SK-N-MC (cell line): ENCODE results near the gene SAMD5.
A peak's percentile ranks its signal among the peaks of the same experiment; 100 is the strongest.

Experiments used
- DNase-seq: peaks from one replicate; pipeline ENCODE4 v3.0.0-alpha.2; 2011; ENCODE audit warnings: low read depth, low spot score
- H3K27ac ChIP-seq: fragments of 200-600 bp; sonication (generic); 2 replicates; pipeline ENCODE4 v1.5.1; 2016; ENCODE audit warnings: mixed run types
- H3K36me3 ChIP-seq: fragments of 200-600 bp; sonication (generic); 2 replicates; pipeline ENCODE4 v1.6.1; 2017; ENCODE audit warnings: antibody characterized with exemption, low read length, mixed read lengths; ENCODE audit not compliant: insufficient read depth
- H3K4me3 ChIP-seq: fragments of 200-600 bp; sonication (generic); 2 replicates; pipeline ENCODE4 v1.5.1; 2016
- H3K9ac ChIP-seq: fragments of 200-600 bp; sonication (generic); 2 replicates; pipeline ENCODE4 v1.8.0; 2017; ENCODE audit warnings: mixed run types, mixed read lengths; ENCODE audit not compliant: insufficient read length
- H3K9me3 ChIP-seq: fragments of 200-600 bp; sonication (generic); 2 replicates; pipeline ENCODE4 v1.6.1; 2017; ENCODE audit warnings: low read depth, mild to moderate bottlenecking, antibody characterized with exemption, low read length, moderate library complexity, mixed read lengths
- EZH2 ChIP-seq: fragments of 200-600 bp; sonication (generic); IDR thresholded peaks from one replicate; pipeline ENCODE4 v1.6.1; 2017; ENCODE audit warnings: antibody characterized with exemption
- FOXP2 ChIP-seq: optimal IDR thresholded peaks from 2 replicates; pipeline ENCODE3; 2011; ENCODE audit warnings: mild to moderate bottlenecking, moderate library complexity; ENCODE audit not compliant: insufficient read depth; ENCODE audit errors: extremely low read length, control extremely low read depth
- POLR2AphosphoS5 ChIP-seq: IDR thresholded peaks from 2 replicates; pipeline ENCODE4 v1.6.1; 2012; ENCODE audit warnings: mild to moderate bottlenecking, low read depth, low read length, borderline replicate concordance

The SAMD5 gene

DNA sequence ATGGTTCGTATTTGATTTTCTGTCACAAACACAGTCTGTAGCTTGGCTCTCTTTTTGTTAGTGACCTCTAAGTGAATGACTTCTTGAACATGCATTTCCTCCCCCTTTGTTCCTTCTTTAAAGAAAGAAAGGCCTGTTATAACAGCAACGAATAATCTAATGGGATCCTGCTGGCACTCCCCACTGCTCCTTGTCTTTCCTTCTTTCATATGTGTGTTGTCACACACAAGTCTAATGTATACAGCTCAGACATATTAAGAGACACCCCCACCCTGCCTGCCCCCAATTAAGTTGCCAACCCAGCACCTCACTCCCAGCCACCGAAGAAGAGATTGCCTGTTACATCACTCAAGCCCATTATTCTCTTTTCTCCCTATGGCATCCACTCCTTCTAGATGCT, 4.9 kb upstream of the SAMD5 start:
- Histone ChIP-seq H3K27ac (no peak overlapping the region), H3K9ac (no peak overlapping the region), H3K9me3 (no peaks in the 10 kb centered on the region), H3K36me3 (no peaks in the 10 kb centered on the region), H3K4me3 (no peak overlapping the region)
- DNase-seq = no peak
- TF ChIP-seq EZH2 (no peak), POLR2AphosphoS5 (no peak), FOXP2 (no peak)

DNA sequence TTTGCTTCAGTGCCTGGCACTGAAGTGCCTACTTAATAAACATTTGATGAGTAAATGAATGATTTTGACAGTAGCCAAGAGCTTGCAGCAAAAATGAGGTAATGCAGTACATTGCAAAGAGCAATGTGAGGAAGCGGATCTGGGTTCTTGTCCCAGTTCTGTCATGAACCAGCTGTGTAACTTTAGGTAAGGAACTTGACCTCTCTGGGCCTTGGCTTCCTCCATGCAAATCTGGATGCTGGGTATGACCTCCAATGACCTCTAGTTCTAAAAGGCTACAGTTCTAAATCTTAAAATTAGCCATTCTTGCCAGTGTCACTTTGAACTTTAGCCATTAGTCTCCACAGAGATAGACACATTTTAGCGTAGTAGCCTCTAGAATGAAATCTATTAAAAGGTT, 3.6 kb upstream of the SAMD5 start:
- Histone ChIP-seq H3K9me3 (no peaks in the 10 kb centered on the region), H3K9ac (no peak overlapping the region), H3K4me3 (no peak overlapping the region), H3K36me3 (no peaks in the 10 kb centered on the region), H3K27ac (no peak overlapping the region)
- DNase-seq = no peak
- TF ChIP-seq POLR2AphosphoS5 (no peak), EZH2 (no peak), FOXP2 (no peak)

GRCh38 chr6:147506704-147507114, 1.8 kb upstream of the SAMD5 start:
- peak; percentile 20 for DNase-seq
- no peaks in the 10 kb centered on the region for H3K9me3 ChIP-seq
- no peaks in the 10 kb centered on the region for H3K36me3 ChIP-seq
- TF ChIP-seq FOXP2 (no peak), EZH2 (no peak), POLR2AphosphoS5 (no peak)
- H3K4me3 ChIP-seq = peak overlapping the region; percentile 98
- no peak overlapping the region for H3K27ac ChIP-seq
- H3K9ac ChIP-seq = no peak overlapping the region

DNA sequence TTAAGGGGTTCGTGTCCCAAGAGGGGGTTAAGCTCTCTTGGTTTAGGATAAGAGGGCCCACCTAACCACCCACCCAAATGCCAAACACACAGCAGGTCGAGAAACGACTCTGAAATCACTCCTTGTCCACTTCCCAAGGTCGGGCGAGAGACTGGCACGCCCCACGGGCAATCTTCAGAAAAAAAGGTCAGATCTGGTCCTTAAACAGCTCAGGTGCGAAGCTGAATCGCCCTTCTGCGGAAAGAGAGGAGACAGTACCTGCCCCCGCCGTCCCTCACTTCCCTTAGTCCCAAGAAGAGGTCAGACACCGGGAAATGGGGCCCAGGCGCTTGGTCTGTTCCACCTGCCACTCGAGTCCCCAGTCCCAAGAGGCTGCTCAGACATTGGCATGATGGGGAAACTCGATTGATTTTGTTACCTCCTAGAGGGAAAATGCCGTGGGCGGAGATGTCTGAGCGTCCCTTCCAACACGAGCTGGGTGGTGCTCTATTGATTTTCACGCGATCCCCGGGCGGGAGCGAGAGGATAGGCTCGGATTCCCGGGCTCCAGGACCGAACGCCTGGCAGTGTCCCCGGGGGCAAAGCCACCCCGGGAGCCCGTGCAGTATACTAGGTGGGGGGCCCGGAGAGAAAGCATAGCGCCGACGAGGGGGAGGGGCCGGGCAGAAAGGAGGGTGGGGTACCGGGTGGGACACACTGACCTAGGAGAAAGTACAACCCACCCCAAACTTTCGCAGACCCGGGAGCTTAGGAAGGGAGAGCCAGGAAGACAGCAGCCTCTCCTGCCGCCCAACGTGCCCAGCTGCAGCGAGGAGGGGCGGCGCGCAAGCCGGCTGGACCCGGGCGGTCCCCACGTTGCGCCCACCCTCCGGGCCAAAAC, 1.1 kb upstream of the SAMD5 start:
- H3K27ac ChIP-seq = no peak overlapping the region
- H3K9me3 ChIP-seq = no peaks in the 10 kb centered on the region
- H3K9ac ChIP-seq = peak overlapping the region; percentile 52
- peak overlapping the region; percentile 98 for H3K4me3 ChIP-seq
- TF ChIP-seq FOXP2 (no peak), EZH2 (no peak), POLR2AphosphoS5 (no peak)
- no peak for DNase-seq
- H3K36me3 ChIP-seq = no peaks in the 10 kb centered on the region

DNA sequence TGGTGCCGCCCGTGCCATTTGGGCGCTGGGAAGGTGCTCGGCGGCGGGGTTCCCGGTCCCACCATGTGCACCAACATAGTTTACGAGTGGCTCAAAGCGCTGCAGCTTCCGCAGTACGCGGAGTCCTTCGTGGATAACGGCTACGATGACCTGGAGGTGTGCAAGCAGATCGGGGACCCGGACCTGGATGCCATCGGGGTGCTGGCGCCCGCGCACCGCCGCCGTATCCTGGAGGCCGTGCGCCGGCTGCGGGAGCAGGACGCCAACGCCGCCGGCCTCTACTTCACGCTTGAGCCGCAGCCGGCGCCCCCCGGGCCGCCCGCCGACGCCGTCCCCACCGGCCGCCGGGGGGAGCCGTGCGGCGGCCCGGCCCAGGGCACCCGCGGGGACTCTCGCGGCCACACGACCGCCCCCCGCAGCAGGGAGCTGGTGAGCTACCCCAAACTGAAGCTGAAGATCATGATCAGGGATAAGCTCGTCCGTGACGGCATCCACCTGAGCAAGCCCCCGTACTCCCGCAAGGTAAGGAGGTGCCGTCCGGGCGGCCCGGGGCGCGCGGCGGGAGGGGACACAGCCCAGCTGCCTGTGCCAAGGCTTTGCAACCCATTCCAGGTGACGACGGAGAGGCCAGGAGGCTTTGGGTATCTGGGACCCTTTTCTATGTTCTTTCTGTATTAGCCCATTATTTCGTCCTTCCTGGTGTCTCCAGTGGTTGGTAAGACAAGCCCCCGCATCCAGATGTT, 547 bp downstream of the SAMD5 start:
- no peak overlapping the region for H3K27ac ChIP-seq
- TF ChIP-seq FOXP2 = no peak
- TF ChIP-seq POLR2AphosphoS5 = no peak
- no peak for TF ChIP-seq EZH2

DNA sequence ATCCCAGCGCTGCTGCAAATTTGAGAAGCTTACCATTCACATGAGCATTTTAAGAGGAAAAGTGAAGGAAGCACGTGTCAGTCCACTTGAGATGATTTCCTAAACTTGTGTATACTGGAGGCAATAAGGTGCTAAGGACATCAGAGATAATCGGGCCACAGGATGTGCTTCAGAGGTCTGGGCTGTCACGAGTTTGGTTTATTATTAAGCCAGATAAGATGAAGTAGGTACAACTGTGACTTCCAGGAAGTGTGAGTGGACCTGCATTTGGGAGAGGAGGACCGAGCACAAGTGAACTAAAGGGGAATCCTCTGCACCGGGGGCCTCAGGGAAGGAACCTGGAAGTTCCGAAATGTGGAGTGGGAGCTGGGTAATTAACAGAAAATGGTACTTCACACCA, 1.4 kb downstream of the SAMD5 start:
- no peaks in the 10 kb centered on the region for H3K36me3 ChIP-seq
- no peak overlapping the region for H3K27ac ChIP-seq
- H3K4me3 ChIP-seq = peak overlapping the region; percentile 98
- TF ChIP-seq POLR2AphosphoS5 (no peak), FOXP2 (no peak), EZH2 (no peak)
- H3K9ac ChIP-seq = peak overlapping the region; percentile 2
- DNase-seq = no peak
- no peaks in the 10 kb centered on the region for H3K9me3 ChIP-seq

More for the DNA sequence above, 547 bp downstream of the SAMD5 start:
- peak overlapping the region; percentile 52 for H3K9ac ChIP-seq
- peak overlapping the region; percentile 98 for H3K4me3 ChIP-seq
- H3K36me3 ChIP-seq = no peaks in the 10 kb centered on the region
- H3K9me3 ChIP-seq = no peaks in the 10 kb centered on the region
- DNase-seq = no peak

GRCh38 chr6:147510929-147511590, 2.6 kb downstream of the SAMD5 start:
- H3K27ac ChIP-seq = no peak overlapping the region
- no peak for TF ChIP-seq FOXP2
- TF ChIP-seq EZH2 = no peak
- TF ChIP-seq POLR2AphosphoS5 = no peak
- H3K4me3 ChIP-seq = peak overlapping the region; percentile 98

GRCh38 chr6:147514831-147515230, 6.3 kb downstream of the SAMD5 start:
- Histone ChIP-seq H3K27ac (no peak overlapping the region), H3K9ac (no peak overlapping the region), H3K4me3 (no peak overlapping the region), H3K36me3 (no peaks in the 10 kb centered on the region), H3K9me3 (no peaks in the 10 kb centered on the region)
- TF ChIP-seq POLR2AphosphoS5 = no peak
- no peak for TF ChIP-seq FOXP2
- no peak for DNase-seq

More at GRCh38 chr6:147510929-147511590, 2.6 kb downstream of the SAMD5 start:
- no peak overlapping the region for H3K9ac ChIP-seq
- no peaks in the 10 kb centered on the region for H3K36me3 ChIP-seq
- no peak for DNase-seq
- H3K9me3 ChIP-seq = no peaks in the 10 kb centered on the region
